GM12878 (cell line): Measurements from ENCODE around the gene CD68. TPM values are rescaled to one million over a fixed set of nuclear protein-coding genes. Genes with fewer than 3 reads are reported as not detected.

Source experiments
- ATAC-seq: fragments of 200-7000 bp; cut with Tn5 transposase; 3 replicates; pipeline ENCODE4 v1.9.1; 2020; ENCODE audit warnings: mild to moderate bottlenecking, moderate library complexity
- BruUV-seq: library from RNA; stranded (reverse); fragments of 400-500 nt; replicated peaks from 2 replicates; lab custom pipeline; 2021; lab: Mats Ljungman, UMichigan
- CTCF ChIA-PET: fragments of 300-600 bp; sonication (Branson Sonifier 250); formaldehyde crosslinking; extraction: SDS; loops from one replicate; lab custom pipeline; 2021; ENCODE audit warnings: inconsistent platforms; lab: Yijun Ruan, JAX
- POLR2A ChIA-PET: fragments of 350-600 bp; formaldehyde crosslinking; extraction: SDS; loops from one replicate; lab custom pipeline; 2021; ENCODE audit warnings: inconsistent platforms; lab: Charles Lee
- RAD21 ChIA-PET: fragments of 300-600 bp; sonication (Branson Sonifier 250); formaldehyde crosslinking; loops from one replicate; lab custom pipeline; 2023; ENCODE audit warnings: antibody characterized with exemption; ENCODE audit not compliant: unreplicated experiment; lab: Charles Lee
- SMC1A ChIA-PET: fragments of 300-600 bp; sonication (Branson Sonifier 250); formaldehyde crosslinking; loops from one replicate; lab custom pipeline; 2023; ENCODE audit not compliant: unreplicated experiment, uncharacterized antibody; lab: Charles Lee
- DNase-seq: peaks from one replicate; pipeline ENCODE4 v3.0.0-alpha.2; 2011; ENCODE audit warnings: low read depth, low spot score
- FAIRE-seq: peaks from 3 replicates; lab custom pipeline; 2011; peaks lifted over from hg19 to GRCh38; lab: Jason Lieb, UNC
- H2AFZ ChIP-seq: 2 replicates; pipeline ENCODE4 v1.6.0; 2011; ENCODE audit warnings: low read depth, low read length, control low read depth; ENCODE audit not compliant: control insufficient read depth
- H3K27ac ChIP-seq: 2 replicates; pipeline ENCODE4 v1.5.1; 2011; ENCODE audit warnings: control low read depth; ENCODE audit not compliant: control insufficient read depth, insufficient read depth
- H3K27me3 ChIP-seq, 2 experiments: replicated peaks in 1 of 2; 2 replicates each; pipeline versions ENCODE4 v1.6.0 to v1.6.1; 2011; ENCODE audit warnings: low read length in 1 of 2; ENCODE audit not compliant: control insufficient read depth in 2 of 2, insufficient read depth in 2 of 2
- H3K36me3 ChIP-seq, 2 experiments: 2 replicates each; pipeline ENCODE4 v1.5.1; 2011; ENCODE audit warnings: low read length in 1 of 2; ENCODE audit not compliant: control insufficient read depth in 2 of 2, insufficient read depth in 2 of 2
- H3K4me1 ChIP-seq: 2 replicates; pipeline ENCODE4 v1.6.1; 2011; ENCODE audit warnings: mild to moderate bottlenecking, low read length, moderate library complexity, mixed read lengths; ENCODE audit not compliant: control insufficient read depth, insufficient read depth
- H3K4me2 ChIP-seq: 2 replicates; pipeline ENCODE4 v1.6.0; 2011; ENCODE audit warnings: control low read depth; ENCODE audit not compliant: control insufficient read depth, insufficient read depth
- H3K4me3 ChIP-seq: fragments of 200-600 bp; sonication (generic); 2 replicates; pipeline ENCODE4 v1.5.1; 2016
- H3K79me2 ChIP-seq: 2 replicates; pipeline ENCODE4 v1.6.0; 2011; ENCODE audit warnings: low read length; ENCODE audit not compliant: control insufficient read depth, insufficient read depth
- H3K9ac ChIP-seq: 2 replicates; pipeline ENCODE4 v1.8.0; 2011; ENCODE audit warnings: low read length, control low read depth, mixed read lengths; ENCODE audit not compliant: control insufficient read depth, insufficient read depth
- H3K9me3 ChIP-seq: replicated peaks from 3 replicates; pipeline ENCODE4 v1.5.1; 2011; ENCODE audit warnings: mild to moderate bottlenecking, low read length; ENCODE audit not compliant: control insufficient read depth, insufficient read depth
- H4K20me1 ChIP-seq: 2 replicates; pipeline ENCODE4 v1.6.0; 2011; ENCODE audit not compliant: control insufficient read depth, insufficient read depth
- ATF7 ChIP-seq: fragments of 450-650 bp; IDR thresholded peaks from 2 replicates; pipeline ENCODE4 v1.6.1; 2016; ENCODE audit warnings: low read depth, mild to moderate bottlenecking
- BHLHE40 ChIP-seq, 2 experiments: fragments of 450-650 bp in 1 of 2; IDR thresholded peaks; 2 replicates each; pipeline ENCODE4 v1.6.1; 2011 to 2017; ENCODE audit warnings: low read depth in 2 of 2, borderline replicate concordance in 1 of 2, improper control_type of control experiment in 1 of 2, low read length in 1 of 2, mild to moderate bottlenecking in 1 of 2
- BMI1 ChIP-seq: fragments of 450-650 bp; IDR thresholded peaks from 2 replicates; pipeline ENCODE4 v1.6.1; 2016; ENCODE audit warnings: mild to moderate bottlenecking, moderate library complexity, borderline replicate concordance
- CBX3 ChIP-seq: fragments of 200-600 bp; sonication (generic); IDR thresholded peaks from 2 replicates; pipeline ENCODE4 v1.6.1; 2016; ENCODE audit warnings: low read depth, borderline replicate concordance
- CHD2 ChIP-seq: IDR thresholded peaks from 2 replicates; pipeline ENCODE4 v1.6.1; 2011; ENCODE audit warnings: low read depth, low read length, improper control_type of control experiment, borderline replicate concordance
- EGR1 ChIP-seq, 2 experiments: IDR thresholded peaks; 1 replicate in 1 of 2; 2 replicates in 1 of 2; pipeline ENCODE4 v1.6.1; 2011 to 2012; ENCODE audit warnings: low read depth in 2 of 2, low read length in 2 of 2, borderline replicate concordance in 1 of 2, mild to moderate bottlenecking in 1 of 2, moderate library complexity in 1 of 2
- IRF5 ChIP-seq: fragments of 450-650 bp; IDR thresholded peaks from 2 replicates; pipeline ENCODE4 v1.6.1; 2017; ENCODE audit warnings: borderline replicate concordance
- KDM1A ChIP-seq: fragments of 200-600 bp; sonication (generic); IDR thresholded peaks from 2 replicates; pipeline ENCODE4 v1.6.1; 2016; ENCODE audit warnings: borderline replicate concordance
- PAX5 ChIP-seq: IDR thresholded peaks from 2 replicates; pipeline ENCODE4 v1.6.1; 2011; ENCODE audit warnings: low read depth, low read length, borderline replicate concordance
- PAX8 ChIP-seq: fragments of 450-650 bp; IDR thresholded peaks from 2 replicates; pipeline ENCODE4 v1.6.1; 2017; ENCODE audit warnings: mild to moderate bottlenecking, moderate library complexity
- PBX3 ChIP-seq: IDR thresholded peaks from 2 replicates; pipeline ENCODE4 v1.6.1; 2011; ENCODE audit warnings: mild to moderate bottlenecking, low read depth, low read length, moderate library complexity; ENCODE audit not compliant: insufficient replicate concordance
- POLR2A ChIP-seq: IDR thresholded peaks from 2 replicates; pipeline ENCODE4 v1.6.1; 2011; ENCODE audit warnings: low read depth, mild to moderate bottlenecking, low read length
- POLR2AphosphoS2 ChIP-seq: IDR thresholded peaks from 2 replicates; pipeline ENCODE4 v1.6.1; 2011; ENCODE audit warnings: low read depth, mild to moderate bottlenecking, low read length, improper control_type of control experiment, moderate library complexity
- POLR2AphosphoS5 ChIP-seq: IDR thresholded peaks from 2 replicates; pipeline ENCODE4 v1.6.1; 2011; ENCODE audit warnings: mild to moderate bottlenecking, low read length, inconsistent platforms
- RELA ChIP-seq: fragments of 450-650 bp; IDR thresholded peaks from 2 replicates; pipeline ENCODE4 v1.8.0; 2014; ENCODE audit warnings: borderline replicate concordance; ENCODE audit not compliant: partially characterized antibody
- RFX5 ChIP-seq: IDR thresholded peaks from 2 replicates; pipeline ENCODE4 v1.6.1; 2011; ENCODE audit warnings: low read depth, low read length, improper control_type of control experiment
- SREBF1 ChIP-seq: IDR thresholded peaks from 2 replicates; pipeline ENCODE4 v1.6.1; 2012; ENCODE audit warnings: mild to moderate bottlenecking, low read length
- TAF1 ChIP-seq: IDR thresholded peaks from 2 replicates; pipeline ENCODE4 v1.6.1; 2011; ENCODE audit warnings: mild to moderate bottlenecking, low read depth, low read length, borderline replicate concordance
- TBL1XR1 ChIP-seq: IDR thresholded peaks from 2 replicates; pipeline ENCODE4 v1.6.1; 2012; ENCODE audit warnings: low read depth, low read length, improper control_type of control experiment
- ZNF274 ChIP-seq: IDR thresholded peaks from one replicate; pipeline ENCODE4 v1.8.0; 2011; ENCODE audit not compliant: insufficient read length, insufficient read depth
- ZNF384 ChIP-seq: IDR thresholded peaks from 2 replicates; pipeline ENCODE4 v1.6.1; 2012; ENCODE audit warnings: low read depth, mild to moderate bottlenecking, low read length, improper control_type of control experiment, borderline replicate concordance
- WGBS: methylation state at CpG from one replicate; pipeline ENCODE4 v1.1.6; 2016; ENCODE audit warnings: low lambda C conversion rate; ENCODE audit not compliant: insufficient replicate concordance, insufficient coverage; ENCODE audit errors: missing lambda C conversion rate; 5-methylcytosine and 5-hydroxymethylcytosine counted together
- in situ Hi-C: fragments of 300-500 bp; cut with MboI; formaldehyde crosslinking; loops from 9 replicates; pipeline ENCODE4 v1.14.3; 2018; ENCODE audit warnings: mixed read lengths
- intact Hi-C: fragments of 100-400 bp; cut with micrococcal nuclease; formaldehyde crosslinking; loops from one replicate; pipeline ENCODE4 v1.14.2; 2022; ENCODE audit not compliant: unreplicated experiment
- polyA plus RNA-seq, 11 experiments: library from polyadenylated mRNA; depleted of rRNA in 4 of 11; unstranded in 6 of 11; stranded (reverse) in 5 of 11; fragments of >200 nt; fragmentation: Nextera tagmentation in 4 of 11; fragmentation: Illumina TruSeq in 1 of 11; extraction: Ambion mirVana in 4 of 11; extraction: Trizol in 1 of 11; gene quantifications; 1 replicate in 1 of 11; 2 replicates in 10 of 11; pipeline versions ENCODE4 v1.2.1 to v1.2.3, GENCODE V29; 2011 to 2016; ENCODE audit warnings: inconsistent platforms in 2 of 11, missing spikeins in 2 of 11, low read depth in 1 of 11
- total RNA-seq, 4 experiments: library from RNA; depleted of rRNA in 3 of 4; stranded (reverse); fragments of >200 nt in 3 of 4; fragmentation: Illumina TruSeq in 1 of 4; extraction: Trizol in 1 of 4; gene quantifications; 2 replicates each; pipeline versions ENCODE4 v1.2.1 to v1.2.3, GENCODE V29; 2013 to 2021

Gene CD68
- total and polyA plus RNA-seq, 10 of the 15 experiments (the other 5 are each of a cell fraction or from before 2014, with no cell fraction given) = 2.6 to 6.9 (median 3.8) TPM

- TF ChIP-seq KDM1A = no peak
- TF ChIP-seq PAX8 = no peak
- TF ChIP-seq RELA = peak; percentile 40
- TF ChIP-seq BHLHE40 (IDR thresholded peaks at IDR 0.05; ENCODE audit: borderline replicate concordance in 1 of 2, low read depth in 2 of 2, low read length in 1 of 2) = peak in 1 of 2 experiments; percentile 86; a peak in 2 of 4 replicates
- TF ChIP-seq TAF1 = peak; percentile 41; the same call in 1 of the 2 replicates
Measured at GRCh38 chr17:7561589-7562207, 17.7 kb upstream of the CD68 start, which contains the start of gene SENP3 (continued).

GRCh38 chr17:7562208-7562605, 17.2 kb upstream of the CD68 start:
- Histone ChIP-seq H3K27me3 (no peaks in the 10 kb centered on the region), H3K9me3 (no peaks in the 10 kb centered on the region), H3K36me3 (peaks cover 13% of the 10 kb centered on the region in 2 experiments; a peak in 3 of 4 replicates), H4K20me1 (no peaks in the 10 kb centered on the region), H3K4me3 (peak overlapping the region; percentile 92), H3K79me2 (peaks cover 34% of the 10 kb centered on the region), H3K27ac (peak overlapping the region; percentile 64), H3K9ac (peak overlapping the region; percentile 83), H2AFZ (peak overlapping the region; percentile 41; the same call in 1 of the 2 replicates), H3K4me2 (peak overlapping the region; percentile 87), H3K4me1 (peaks cover 37% of the 10 kb centered on the region)
- SMC1A ChIA-PET = interaction anchor here (2.2 to 3.2 kb wide), 2 partner anchors 42 to 48 kb away, joined by 11 to 67 read pairs; no protein-coding TSS in a partner anchor
- FAIRE-seq = no peak
- POLR2A ChIA-PET = interaction anchor here (0.8 to 2.6 kb wide), 5 partner anchors 10 to 127 kb away, joined by 3 to 12 read pairs (median 3); partner anchors contain the start of genes CD68 and TMEM102
- in situ Hi-C loops = loop anchor here (25.0 kb wide), 1 partner anchor 525 kb away; the partner anchor contains the start of genes SLC16A11 and SLC16A13
- intact Hi-C loops = loop anchor here (5.0 kb wide), 1 partner anchor 125 kb away; the partner anchor contains the start of genes FGF11 and TMEM102
- RAD21 ChIA-PET = interaction anchor here (2.9 kb wide), 1 partner anchor 125 kb away, joined by 28 read pairs; the partner anchor contains the start of genes TP53 and WRAP53
- CTCF ChIA-PET = interaction anchor here (2.5 to 6.2 kb wide), 5 partner anchors 37 to 168 kb away, joined by 10 to 192 read pairs (median 21); partner anchors contain the start of genes PLSCR3 and ZBTB4
- DNase-seq = no peak
- ATAC-seq = peak; percentile 2; the same call in 2 of the 3 replicates
- WGBS = under 1% methylated on average over 18 of the region's 28 CpGs
- BruUV-seq = TSS peak; percentile 36
- TF ChIP-seq POLR2A = no peak
- no peak for TF ChIP-seq CBX3
- TF ChIP-seq CHD2 = no peak
- no peak for TF ChIP-seq PBX3
- TF ChIP-seq PAX5 = no peak
- TF ChIP-seq SREBF1 = no peak
- TF ChIP-seq RFX5 = no peak
- no peak for TF ChIP-seq ATF7
- TF ChIP-seq ZNF274 = no peak
- no peak for TF ChIP-seq POLR2AphosphoS2
- TF ChIP-seq EGR1 (IDR thresholded peaks at IDR 0.05; ENCODE audit: borderline replicate concordance in 1 of 2, low read depth in 2 of 2, low read length in 2 of 2) = no peak
- no peak for TF ChIP-seq POLR2AphosphoS5
- TF ChIP-seq ZNF384 = no peak
- TF ChIP-seq IRF5 = no peak
- TF ChIP-seq BMI1 = no peak
- no peak for TF ChIP-seq TBL1XR1
